ENCODE results near the gene FRAS1.

GRCh38 chr4:78493731-78494130 lies 436.6 kb downstream of the FRAS1 start:
- TF ChIP-seq CTCF (IDR thresholded peaks at IDR 0.05): no peak
- no peak for TF ChIP-seq POLR2A (IDR thresholded peaks at IDR 0.05)

Measured in heart left ventricle (tissue), 13 donors.